Esophagus squamous epithelium (tissue), 4 donors: ENCODE data around the gene PLXDC1.

ENCODE experiments used
- CTCF ChIP-seq, 6 experiments: fragments of 450-650 bp in 4 of 6; fragments of 200-600 bp in 2 of 6; sonication (generic) in 2 of 6; IDR thresholded peaks; one replicate each; pipeline ENCODE4 v1.5.1; 2016 to 2019; ENCODE audit warnings: antibody characterized with exemption in 6 of 6, mild to moderate bottlenecking in 4 of 6, moderate library complexity in 4 of 6
- POLR2A ChIP-seq, 4 donors: fragments of 450-650 bp; IDR thresholded peaks; one replicate each; pipeline ENCODE4 v1.6.1; 2017; ENCODE audit warnings: antibody characterized with exemption in 4 of 4, mild to moderate bottlenecking in 4 of 4, moderate library complexity in 3 of 4

- no peak for TF ChIP-seq CTCF (IDR thresholded peaks at IDR 0.05)
- TF ChIP-seq POLR2A (IDR thresholded peaks at IDR 0.05) = no peak
Observed at GRCh38 chr17:39073916-39074315, 77.5 kb downstream of the PLXDC1 start.
